NCI-H146 (cell line): ENCODE data around the gene PLCB4.
"Not testable (repeated sequence)": the region's sequence is repeated elsewhere in the genome, so short reads cannot be mapped to it uniquely, and the experiment has no call there.

Source experiments
- DNase-seq: peaks from one replicate; lab custom pipeline; 2025; lab: John Stamatoyannopoulos, UW

Gene PLCB4

DNA sequence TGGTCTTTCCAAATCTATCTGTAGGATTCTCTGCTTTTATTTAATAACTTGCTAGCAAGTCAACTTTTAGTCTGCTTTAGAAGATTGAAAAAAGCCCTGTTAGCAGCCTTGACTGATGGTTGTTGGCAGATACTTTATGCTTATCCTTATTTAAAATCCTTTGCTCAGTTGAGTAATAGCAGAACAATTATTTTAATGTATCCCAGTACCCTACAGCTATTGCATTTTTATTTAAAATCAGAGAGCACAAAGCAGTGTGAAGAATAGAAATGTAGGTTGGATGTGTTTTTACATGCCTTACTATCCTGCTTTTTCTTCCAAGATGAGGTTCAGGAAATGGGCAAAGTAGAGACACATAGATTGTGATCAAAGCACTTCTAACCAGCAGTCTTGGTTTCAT, 298.4 kb downstream of the PLCB4 start:
- no peak for DNase-seq

- no peak for DNase-seq
These were observed 298.9 kb downstream of the PLCB4 start for GRCh38 chr20:9367746-9368145.

- no peak for DNase-seq
These were observed 300.0 kb downstream of the PLCB4 start for GRCh38 chr20:9368893-9369292.

- no peak for DNase-seq
These were observed 300.7 kb downstream of the PLCB4 start for GRCh38 chr20:9369557-9369956.

DNA sequence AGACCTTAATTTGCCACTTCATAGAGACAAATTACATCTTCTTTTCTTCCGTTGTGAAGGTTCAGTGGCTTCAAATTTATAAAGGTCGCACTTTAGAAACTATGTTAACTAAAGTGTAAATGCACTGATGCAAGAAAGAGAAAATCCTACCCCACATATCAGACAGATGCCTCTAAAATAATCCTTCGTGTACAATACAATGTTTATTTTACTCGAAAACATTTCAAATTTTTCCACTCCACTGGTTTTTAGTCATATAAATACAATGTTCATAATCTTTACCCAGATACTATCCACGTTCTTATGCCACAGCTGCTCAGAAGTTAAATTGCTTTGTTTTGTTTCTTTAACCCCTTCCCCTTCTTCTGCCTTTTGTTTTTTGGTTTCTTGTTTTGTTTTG, 305.2 kb downstream of the PLCB4 start:
- no peak for DNase-seq

DNA sequence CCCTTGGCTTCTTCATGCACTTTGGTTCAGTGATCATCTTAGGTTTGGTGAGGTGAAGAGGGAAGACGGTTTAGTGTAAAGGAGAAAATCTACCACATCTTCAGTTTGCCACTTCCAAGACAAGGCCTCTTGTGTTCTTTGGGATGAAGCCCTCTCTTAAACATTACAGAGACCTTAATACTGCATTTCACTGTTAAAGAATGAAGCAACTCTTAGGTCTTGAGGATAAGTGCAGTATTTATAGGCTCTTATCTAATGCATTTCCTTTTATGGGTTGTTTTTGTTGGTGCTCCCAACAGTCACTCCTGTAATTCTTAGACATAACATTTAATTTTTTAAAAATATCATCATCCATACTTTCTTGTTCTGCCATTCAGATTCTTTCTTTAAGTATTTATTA, 305.6 kb downstream of the PLCB4 start:
- no peak for DNase-seq

DNA sequence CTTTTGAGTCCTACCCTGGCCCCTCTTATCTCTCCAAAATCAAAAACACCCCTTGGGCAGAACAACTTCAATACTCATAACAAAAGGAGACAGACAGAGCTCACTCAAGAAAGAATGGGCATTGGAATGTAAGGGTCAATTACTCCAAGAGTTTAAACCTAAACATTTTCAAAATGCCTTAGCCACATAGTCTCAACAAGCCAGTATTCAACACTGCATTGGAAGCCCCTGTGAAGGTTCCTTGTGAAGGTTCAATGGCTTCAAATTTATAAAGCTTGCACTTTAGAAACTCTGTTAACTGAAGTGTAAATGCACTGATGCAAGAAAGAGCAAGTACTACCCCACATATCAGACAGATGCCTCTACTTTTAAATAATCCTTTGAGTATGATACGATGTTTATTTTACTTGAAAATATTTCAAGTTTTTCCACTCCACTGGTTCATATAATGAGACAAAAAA, 306.4 kb downstream of the PLCB4 start:
- no peak for DNase-seq

GRCh38 chr20:9377007-9377406, 308.1 kb downstream of the PLCB4 start:
- DNase-seq = no peak

DNA sequence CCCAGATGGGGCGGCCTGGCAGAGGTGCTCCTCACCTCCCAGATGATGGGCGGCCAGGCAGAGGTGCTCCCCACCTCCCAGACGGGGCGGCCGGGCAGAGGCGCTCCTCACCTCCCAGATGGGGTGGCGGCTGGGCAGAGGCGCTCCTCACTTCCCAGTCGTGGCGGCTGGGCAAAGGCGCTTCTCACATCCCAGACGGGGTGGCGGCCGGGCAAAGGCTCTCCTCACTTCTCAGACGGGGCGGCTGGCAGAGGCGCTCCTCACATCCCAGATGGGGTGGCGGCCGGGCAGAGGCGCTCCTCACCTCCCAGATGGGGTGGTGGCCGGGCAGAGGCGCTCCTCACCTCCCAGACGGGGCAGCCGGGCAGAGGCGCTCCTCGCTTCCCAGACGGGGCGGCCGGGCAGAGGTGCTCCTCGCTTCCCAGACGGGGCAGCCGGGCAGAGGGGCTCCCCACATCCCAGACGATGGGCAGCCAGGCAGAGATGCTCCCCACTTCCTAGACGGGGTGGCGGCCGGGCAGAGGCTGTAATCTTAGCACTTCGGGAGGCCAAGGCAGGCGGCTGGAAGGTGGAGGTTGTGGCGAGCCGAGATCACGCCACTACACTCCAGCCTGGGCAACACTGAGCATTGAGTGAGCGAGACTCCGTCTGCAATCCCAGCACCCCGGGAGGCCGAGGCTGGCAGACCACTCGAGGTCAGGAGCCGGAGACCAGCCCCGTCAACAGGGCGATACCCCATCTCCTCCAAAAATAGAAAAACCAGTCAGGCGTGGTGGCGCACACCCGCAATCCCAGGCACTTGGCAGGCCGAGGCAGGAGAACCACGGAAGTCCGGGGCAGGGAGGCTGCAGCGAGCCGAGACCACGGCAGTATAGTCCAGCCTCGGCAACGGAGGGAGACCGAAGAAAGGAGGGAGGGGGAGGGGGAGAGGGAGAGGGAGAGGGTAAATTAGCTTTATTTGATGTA, 316.7 kb downstream of the PLCB4 start:
- DNase-seq = not testable (repeated sequence)

DNA sequence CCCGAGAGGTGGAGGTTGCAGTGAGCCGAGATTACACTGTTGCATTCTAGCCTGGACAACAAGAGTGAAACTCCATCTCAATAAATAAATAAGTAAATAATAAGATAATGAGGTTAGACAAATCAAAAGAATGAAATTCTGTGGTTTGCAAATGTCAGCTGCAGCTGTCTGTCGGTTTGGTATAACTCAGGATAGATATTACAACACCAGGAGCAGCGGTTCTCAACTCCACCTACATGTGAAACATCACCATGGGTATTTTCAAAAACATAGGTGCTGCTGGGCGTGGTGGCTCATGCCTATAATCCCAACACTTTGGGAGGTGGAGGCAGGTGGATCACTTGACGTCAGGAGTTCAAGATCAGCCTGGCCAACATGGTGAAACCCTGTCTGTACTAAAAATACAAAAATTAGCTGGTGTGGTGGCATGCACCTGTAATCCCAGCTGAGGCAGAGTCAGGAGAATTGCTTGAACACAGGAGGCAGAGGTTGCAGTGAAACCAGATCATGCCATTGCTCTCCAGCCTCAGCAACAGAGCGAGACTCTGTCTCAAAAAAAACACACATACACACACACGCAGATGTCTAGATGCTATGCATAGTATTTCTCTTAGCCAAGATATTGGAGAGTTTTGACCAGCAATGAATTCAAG, 319.4 kb downstream of the PLCB4 start:
- no peak for DNase-seq

DNA sequence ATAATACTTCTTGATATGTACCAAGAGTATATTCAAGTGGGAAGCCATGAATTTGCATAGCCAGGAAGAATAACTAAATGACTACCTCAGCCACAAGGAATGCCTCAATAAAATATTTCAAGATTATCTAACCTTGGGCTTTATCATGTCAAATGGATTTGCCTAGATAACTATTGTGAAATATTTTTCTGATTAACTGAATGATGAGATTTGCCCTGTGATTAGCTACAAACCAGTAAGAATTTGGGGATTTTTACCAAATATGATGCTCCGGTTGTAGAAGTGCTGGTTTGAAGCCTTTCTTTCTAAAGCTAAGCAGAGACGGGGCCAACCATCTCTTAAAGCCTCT, 319.9 kb downstream of the PLCB4 start:
- DNase-seq = no peak

GRCh38 chr20:9389346-9389745, 320.5 kb downstream of the PLCB4 start:
- no peak for DNase-seq

- DNase-seq = no peak
These were observed 321.6 kb downstream of the PLCB4 start for GRCh38 chr20:9390441-9390840.

DNA sequence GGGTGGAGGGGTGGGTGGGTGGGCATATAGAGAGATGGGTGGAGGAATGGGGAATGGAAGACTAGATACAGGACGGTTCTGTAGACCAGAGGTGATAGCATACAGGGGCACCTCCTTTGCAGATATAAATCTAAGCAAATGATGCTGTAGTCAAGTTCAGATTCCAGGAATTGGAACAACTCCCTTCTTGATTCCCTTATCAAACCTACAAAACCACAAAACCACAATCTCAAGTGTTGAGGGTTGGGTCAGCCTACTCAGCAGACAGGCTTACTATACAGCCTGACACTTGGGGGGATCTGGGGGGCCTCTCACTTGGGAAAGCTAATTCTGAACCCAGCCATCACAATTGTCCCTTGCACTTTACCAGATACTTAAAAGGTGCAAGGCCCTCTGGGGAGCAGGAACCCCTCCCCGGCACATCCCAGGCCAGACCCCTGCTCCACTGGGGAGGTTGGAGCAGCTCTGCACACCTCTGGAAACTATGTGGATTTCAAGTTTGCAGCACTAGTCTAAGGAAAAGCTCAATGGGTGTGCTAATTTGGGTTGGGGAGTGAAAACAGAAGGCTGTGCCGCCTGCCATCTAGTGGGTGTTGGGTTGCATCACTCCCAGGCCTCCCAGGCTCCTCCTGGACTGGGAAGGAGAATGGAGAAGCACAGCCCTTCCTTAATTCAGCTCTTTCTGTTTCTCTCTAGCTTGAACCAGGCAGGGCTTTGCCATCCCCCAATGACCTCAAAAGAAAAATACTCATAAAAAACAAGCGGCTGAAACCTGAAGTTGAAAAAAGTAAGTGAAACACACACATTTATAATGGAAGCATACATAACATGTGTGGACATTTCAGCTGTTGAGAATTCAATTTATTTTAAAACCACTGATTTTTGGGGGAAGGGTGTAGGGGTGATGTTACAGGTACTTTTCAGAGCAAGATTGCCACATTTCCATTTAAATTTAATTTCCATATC, 324.3 kb downstream of the PLCB4 start:
- DNase-seq = peak; percentile 52

- DNase-seq = no peak
These were observed 327.1 kb downstream of the PLCB4 start for GRCh38 chr20:9395971-9396370.

DNA sequence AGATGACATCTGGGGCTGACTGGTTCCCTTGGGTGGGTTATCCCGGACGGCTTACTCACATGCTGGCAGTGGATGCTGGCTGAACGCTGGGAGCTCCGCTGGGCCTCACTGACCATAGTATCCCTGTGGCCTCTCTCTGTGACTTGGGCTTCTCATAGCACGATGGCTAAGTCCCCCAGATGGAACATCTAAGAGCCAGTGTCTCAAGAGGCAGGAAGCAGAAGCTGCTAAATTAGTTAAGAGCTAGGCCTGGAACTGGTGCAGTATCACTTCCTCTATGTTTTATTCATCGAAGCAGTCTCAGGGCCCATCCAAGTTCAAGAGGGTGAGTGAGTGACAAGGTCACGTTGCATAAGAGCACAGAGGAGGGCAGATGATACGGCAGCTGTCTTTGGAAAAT, 329.0 kb downstream of the PLCB4 start:
- no peak for DNase-seq

- DNase-seq = no peak
These were observed 330.0 kb downstream of the PLCB4 start for GRCh38 chr20:9398882-9399281.

DNA sequence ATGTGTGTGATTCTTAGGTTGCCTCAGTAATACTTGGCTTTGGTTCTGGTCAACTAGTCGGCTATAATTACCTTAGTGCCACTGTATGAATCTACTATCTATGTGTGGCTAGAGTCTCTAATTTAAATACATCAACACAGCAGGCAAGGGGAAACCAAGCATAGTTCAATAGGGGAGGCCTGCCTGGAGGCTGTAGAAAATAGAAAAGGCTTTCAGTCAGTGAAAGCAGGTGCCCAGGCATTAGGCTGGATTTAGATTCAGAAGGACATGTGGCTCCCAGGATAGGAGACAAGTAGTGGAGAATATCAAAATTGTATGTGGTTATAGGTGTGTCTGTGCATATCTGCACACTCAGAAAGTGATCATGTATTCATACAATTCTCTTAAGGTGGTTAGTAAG, 330.4 kb downstream of the PLCB4 start:
- DNase-seq = peak; percentile 79

DNA sequence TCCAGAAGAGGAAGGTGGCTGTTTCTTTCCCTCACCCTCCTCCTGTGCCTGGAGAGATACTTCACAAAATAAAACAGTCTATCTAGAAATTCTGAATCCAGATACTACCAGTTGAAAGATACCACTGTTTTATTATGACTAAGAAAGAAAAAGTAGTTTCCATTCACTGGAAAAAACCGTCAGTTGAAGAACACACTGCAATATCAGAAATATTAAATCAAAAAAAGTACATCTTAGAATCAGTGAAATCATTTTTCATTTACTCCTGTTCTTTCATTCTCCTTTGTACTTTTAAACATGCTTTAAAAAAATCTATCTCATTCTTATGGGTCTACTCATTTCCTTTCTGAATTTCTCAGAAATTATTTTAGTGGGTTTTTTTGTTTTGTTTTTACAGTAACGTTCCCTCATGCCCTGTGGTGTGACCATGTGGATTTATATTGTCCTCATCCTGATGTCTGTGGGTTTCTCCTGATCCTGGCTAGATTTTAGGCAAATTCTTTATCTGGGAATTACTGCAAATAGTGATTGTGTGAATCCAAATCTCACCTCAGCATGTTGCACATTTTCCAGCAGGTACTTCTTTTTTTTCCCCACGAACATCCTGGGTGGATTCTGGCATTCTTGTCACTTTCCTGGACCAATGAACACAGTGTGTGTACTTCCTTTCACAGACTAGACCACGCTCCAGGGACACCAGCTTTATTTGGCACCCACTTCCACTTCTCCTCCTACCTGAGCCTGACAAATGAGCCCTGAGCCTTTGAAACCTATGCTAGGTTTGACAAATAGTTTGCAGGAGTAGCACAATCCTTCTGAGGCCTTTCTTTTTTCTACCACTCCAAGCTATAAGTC, 331.5 kb downstream of the PLCB4 start:
- DNase-seq = no peak

GRCh38 chr20:9401371-9401770, 332.5 kb downstream of the PLCB4 start:
- no peak for DNase-seq

- peak; percentile 79 for DNase-seq
These were observed 333.3 kb downstream of the PLCB4 start for GRCh38 chr20:9402141-9402540.
